Skeletal muscle tissue (tissue), 4 donors: ENCODE data around the gene GOLT1B. TPM values are rescaled to one million over a fixed set of nuclear protein-coding genes. Genes with fewer than 3 reads are reported as not detected.
A peak's percentile ranks its signal among the peaks of the same experiment; 100 is the strongest.

Experiments used
- H3K27ac ChIP-seq: one replicate; pipeline ENCODE4 v1.7.0; 2013; ENCODE audit warnings: mild to moderate bottlenecking, low read depth, low read length, inconsistent platforms
- H3K27me3 ChIP-seq, 3 donors: one replicate each; pipeline ENCODE4 v1.7.0; 2013; ENCODE audit warnings: low read length in 3 of 3; ENCODE audit not compliant: control insufficient read depth in 3 of 3, insufficient read depth in 3 of 3
- H3K36me3 ChIP-seq, 3 donors: one replicate each; pipeline ENCODE4 v1.7.0; 2013; ENCODE audit warnings: low read length in 3 of 3; ENCODE audit not compliant: control insufficient read depth in 3 of 3, insufficient read depth in 3 of 3
- H3K4me1 ChIP-seq, 3 donors: one replicate each; pipeline ENCODE4 v1.7.0; 2013; ENCODE audit warnings: low read length in 3 of 3, mild to moderate bottlenecking in 3 of 3; ENCODE audit not compliant: control insufficient read depth in 3 of 3, insufficient read depth in 3 of 3
- H3K4me3 ChIP-seq, 3 donors: one replicate each; pipeline ENCODE4 v1.7.0; 2013; ENCODE audit warnings: low read length in 3 of 3
- H3K9ac ChIP-seq, 3 donors: one replicate each; pipeline ENCODE4 v1.7.0; 2013; ENCODE audit warnings: low read length in 3 of 3, mild to moderate bottlenecking in 3 of 3, moderate library complexity in 2 of 3, low read depth in 1 of 3
- H3K9me3 ChIP-seq, 3 donors: one replicate each; pipeline ENCODE4 v1.7.0; 2013; ENCODE audit warnings: low read length in 3 of 3; ENCODE audit not compliant: control insufficient read depth in 3 of 3
- total RNA-seq: library from RNA; depleted of rRNA; stranded (reverse); fragments of >200 nt; gene quantifications from one replicate; pipeline ENCODE4 v1.2.3, GENCODE V29; 2014
- donor health status: Osteomylitis.

Gene GOLT1B
- total RNA-seq, 1 donor from 2014 or later: 27.1 TPM

DNA sequence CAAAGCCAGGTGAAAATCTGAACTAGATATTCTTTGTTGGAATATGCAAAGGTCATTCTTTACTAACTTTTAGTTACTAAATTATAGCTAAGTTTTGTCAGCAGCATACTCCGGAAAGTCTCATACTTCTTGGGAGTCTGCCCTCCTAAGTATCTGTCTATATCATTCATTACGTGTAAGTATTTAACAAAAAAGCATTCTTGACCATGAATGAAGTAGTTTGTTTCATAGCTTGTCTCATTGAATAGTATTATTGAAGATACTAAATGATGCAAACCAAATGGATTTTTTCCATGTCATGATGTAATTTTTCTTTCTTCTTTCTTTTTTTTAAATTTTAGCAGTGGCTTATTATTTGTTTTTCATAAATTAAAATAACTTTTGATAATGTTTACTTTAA is 14.7 kb downstream of the GOLT1B start:
- peaks cover 0 to 25% (median 19%) of the 10 kb centered on the region in 3 donors for H3K36me3 ChIP-seq
- no peak overlapping the region for H3K9ac ChIP-seq
- no peak overlapping the region for H3K27ac ChIP-seq
- no peaks in the 10 kb centered on the region for H3K4me1 ChIP-seq
- no peaks in the 10 kb centered on the region for H3K9me3 ChIP-seq
- no peak overlapping the region for H3K4me3 ChIP-seq
- H3K27me3 ChIP-seq: no peaks in the 10 kb centered on the region

GRCh38 chr12:21518451-21518850 is 16.9 kb downstream of the GOLT1B start:
- Histone ChIP-seq H3K27me3 (no peaks in the 10 kb centered on the region), H3K4me1 (no peaks in the 10 kb centered on the region), H3K9ac (no peak overlapping the region), H3K36me3 (peaks cover 0 to 17% (median 13%) of the 10 kb centered on the region in 3 donors), H3K4me3 (no peak overlapping the region), H3K27ac (no peak overlapping the region), H3K9me3 (no peaks in the 10 kb centered on the region)

- H3K4me1 ChIP-seq: no peaks in the 10 kb centered on the region
- H3K4me3 ChIP-seq: no peak overlapping the region
- H3K9me3 ChIP-seq: peaks cover 0 to 2% (median 0%) of the 10 kb centered on the region in 3 donors
- H3K27ac ChIP-seq: no peak overlapping the region
- H3K36me3 ChIP-seq: peaks cover 0 to under 1% (median 0%) of the 10 kb centered on the region in 3 donors
- no peak overlapping the region for H3K9ac ChIP-seq
- H3K27me3 ChIP-seq: no peaks in the 10 kb centered on the region
These were observed 20.0 kb downstream of the GOLT1B start for GRCh38 chr12:21521541-21521940.

- Histone ChIP-seq H3K9ac (no peak overlapping the region), H3K4me1 (peaks cover 3 to 4% (median 3%) of the 10 kb centered on the region in 3 donors), H3K9me3 (peaks cover 0 to 2% (median 0%) of the 10 kb centered on the region in 3 donors), H3K27me3 (no peaks in the 10 kb centered on the region), H3K36me3 (no peaks in the 10 kb centered on the region), H3K4me3 (no peak overlapping the region), H3K27ac (no peak overlapping the region)
These were observed 21.6 kb downstream of the GOLT1B start for GRCh38 chr12:21523148-21523547.

DNA sequence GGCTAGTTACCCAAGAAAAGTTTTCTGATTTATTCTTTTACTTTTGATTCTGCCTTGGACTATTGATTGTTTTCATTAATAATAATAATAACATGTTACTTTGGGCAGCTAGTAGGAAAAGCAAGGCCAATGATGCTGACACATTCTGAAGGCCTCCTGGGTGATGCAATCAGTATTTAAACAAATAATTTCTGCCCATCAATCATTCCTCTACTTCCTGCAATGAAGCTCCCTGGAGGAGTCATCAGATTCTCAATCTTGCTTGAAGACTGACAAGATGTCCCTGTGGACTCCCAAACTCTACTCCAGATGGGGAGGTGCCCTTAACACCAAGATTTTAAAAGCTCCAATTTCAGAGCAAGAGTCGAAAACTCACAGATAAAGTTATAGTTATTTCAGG is 24.5 kb downstream of the GOLT1B start, which contains the start of gene SPX:
Gene SPX, plus strand, starts transcription at position 244 of the 400 bp plus-strand sequence. CDS start 177 bp downstream, outside the sequence.
- peaks cover 13 to 16% (median 15%) of the 10 kb centered on the region in 3 donors for H3K4me1 ChIP-seq
- peak within 1 kb of the TSS; percentile 74 to 83 (median 79) for H3K4me3 ChIP-seq
- H3K9ac ChIP-seq: peak within 1 kb of the TSS in 2 of 3 donors; percentile 74 to 86
- peak within 1 kb of the TSS; percentile 59 for H3K27ac ChIP-seq
- no peaks in the 10 kb centered on the region for H3K36me3 ChIP-seq
- H3K27me3 ChIP-seq: peaks cover 0 to 2% (median 0%) of the 10 kb centered on the region in 3 donors
- peaks cover 0 to 2% (median 0%) of the 10 kb centered on the region in 3 donors for H3K9me3 ChIP-seq

- peaks cover 13 to 16% (median 15%) of the 10 kb centered on the region in 3 donors for H3K4me1 ChIP-seq
These were observed 25.2 kb downstream of the GOLT1B start for GRCh38 chr12:21526721-21527345.

DNA sequence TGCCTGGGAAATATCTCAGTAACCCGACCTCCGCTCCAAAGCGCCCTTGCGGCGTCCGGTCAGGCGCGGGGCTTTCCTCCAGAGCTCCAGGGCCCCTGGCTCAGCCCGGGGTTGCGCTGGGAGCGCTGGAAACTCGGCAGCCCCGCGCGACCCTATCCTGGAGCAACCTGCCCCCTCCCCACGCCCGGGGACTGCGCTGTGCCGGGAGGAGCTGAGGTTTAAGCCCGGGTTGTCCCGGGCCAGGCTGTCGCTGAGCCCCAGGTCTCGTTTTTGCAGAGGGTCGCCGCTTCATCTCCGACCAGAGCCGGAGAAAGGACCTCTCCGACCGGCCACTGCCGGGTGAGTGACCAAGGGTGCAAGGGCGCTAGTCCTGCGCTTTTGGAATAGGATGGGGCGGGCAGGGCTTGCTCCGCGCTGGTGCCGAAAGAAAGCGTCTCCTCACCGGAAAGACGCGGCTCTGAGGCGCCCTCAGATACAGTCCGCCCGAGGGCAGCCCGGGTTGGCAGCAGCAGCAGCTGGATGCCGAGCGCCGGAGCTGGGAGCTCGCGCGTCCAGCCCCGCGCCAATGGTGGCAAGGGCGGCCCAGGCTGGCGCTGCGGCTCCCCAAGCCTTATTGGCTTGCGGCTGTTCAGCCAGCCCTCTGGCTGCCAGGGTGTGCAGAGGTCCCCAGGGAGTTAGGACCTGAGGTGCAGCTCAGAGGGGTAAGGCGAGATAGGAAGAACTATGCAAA is 26.0 kb downstream of the GOLT1B start:
- peak overlapping the region; percentile 74 to 86 (median 82) for H3K9ac ChIP-seq
- H3K27ac ChIP-seq: peak overlapping the region; percentile 59
- H3K27me3 ChIP-seq: peaks cover 0 to 2% (median 0%) of the 10 kb centered on the region in 3 donors
- H3K4me1 ChIP-seq: peaks cover 13 to 16% (median 15%) of the 10 kb centered on the region in 3 donors
- H3K9me3 ChIP-seq: peaks cover 0 to 2% (median 0%) of the 10 kb centered on the region in 3 donors
- peak overlapping the region; percentile 74 to 83 (median 79) for H3K4me3 ChIP-seq
- H3K36me3 ChIP-seq: peaks cover 4 to 5% (median 5%) of the 10 kb centered on the region in 3 donors

More at GRCh38 chr12:21526721-21527345, 25.2 kb downstream of the GOLT1B start:
- Histone ChIP-seq H3K27ac (peak overlapping the region; percentile 59), H3K4me3 (peak overlapping the region; percentile 74 to 83 (median 79)), H3K36me3 (peaks cover 4% of the 10 kb centered on the region in 3 donors), H3K9ac (peak overlapping the region in 2 of 3 donors; percentile 74 to 86), H3K9me3 (peaks cover 0 to 2% (median 0%) of the 10 kb centered on the region in 3 donors), H3K27me3 (peaks cover 0 to 2% (median 0%) of the 10 kb centered on the region in 3 donors)

DNA sequence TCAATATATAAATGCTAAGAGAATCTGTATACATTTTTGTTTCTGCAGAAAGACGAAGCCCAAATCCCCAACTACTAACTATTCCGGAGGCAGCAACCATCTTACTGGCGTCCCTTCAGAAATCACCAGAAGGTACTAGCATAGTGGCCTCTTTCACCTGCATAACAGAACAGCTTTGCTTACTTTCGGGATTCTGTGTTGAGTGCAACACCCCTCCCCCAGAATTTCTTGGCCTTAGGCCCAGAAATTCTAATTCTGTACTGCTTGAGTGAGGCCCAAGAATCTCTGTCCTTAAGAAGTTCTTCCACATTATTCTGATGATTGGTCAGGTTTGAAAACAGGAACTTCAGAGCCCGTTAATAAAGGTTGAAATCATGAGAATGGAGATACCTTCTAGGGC is 27.4 kb downstream of the GOLT1B start:
- peaks cover 4 to 5% (median 5%) of the 10 kb centered on the region in 3 donors for H3K36me3 ChIP-seq
- peak overlapping the region in 2 of 3 donors; percentile 25 to 74 for H3K4me3 ChIP-seq
- peak overlapping the region; percentile 10 to 59 (median 28) for H3K9ac ChIP-seq
- H3K9me3 ChIP-seq: peaks cover 0 to 2% (median 0%) of the 10 kb centered on the region in 3 donors
- H3K27ac ChIP-seq: peak overlapping the region; percentile 41
- H3K4me1 ChIP-seq: peaks cover 13 to 16% (median 15%) of the 10 kb centered on the region in 3 donors
- peaks cover 0 to 2% (median 0%) of the 10 kb centered on the region in 3 donors for H3K27me3 ChIP-seq

- Histone ChIP-seq H3K4me3 (peak overlapping the region in 1 of 3 donors; percentile 74), H3K4me1 (peaks cover 13 to 16% (median 15%) of the 10 kb centered on the region in 3 donors), H3K27me3 (peaks cover 0 to 2% (median 0%) of the 10 kb centered on the region in 3 donors), H3K9ac (peak overlapping the region in 2 of 3 donors; percentile 28 to 59), H3K36me3 (peaks cover 4 to 5% (median 5%) of the 10 kb centered on the region in 3 donors), H3K27ac (peak overlapping the region; percentile 41), H3K9me3 (no peaks in the 10 kb centered on the region)
These were observed 27.9 kb downstream of the GOLT1B start for GRCh38 chr12:21529456-21529855.
